Keratinocyte (primary cell): Measurements from ENCODE around the gene MFNG.

ENCODE experiments used
- EZH2 ChIP-seq: IDR thresholded peaks from one replicate; pipeline ENCODE4 v1.6.1; 2012; ENCODE audit warnings: inconsistent platforms, mild to moderate bottlenecking, low read length, moderate library complexity
- TF ChIP-seq, protein P1 (sequence below), 3 experiments: IDR thresholded peaks in 1 of 3; conservative IDR thresholded peaks in 1 of 3; optimal IDR thresholded peaks in 1 of 3; 2 replicates in 2 of 3; 3 replicates in 1 of 3; pipeline versions ENCODE3 to v1.5.1; 2011; ENCODE audit warnings: low read length in 3 of 3, mild to moderate bottlenecking in 3 of 3, moderate library complexity in 2 of 3, control low read depth in 1 of 3, inconsistent platforms in 1 of 3; ENCODE audit not compliant: insufficient read depth in 2 of 3; ENCODE audit errors: extremely low read depth in 1 of 3

DNA sequence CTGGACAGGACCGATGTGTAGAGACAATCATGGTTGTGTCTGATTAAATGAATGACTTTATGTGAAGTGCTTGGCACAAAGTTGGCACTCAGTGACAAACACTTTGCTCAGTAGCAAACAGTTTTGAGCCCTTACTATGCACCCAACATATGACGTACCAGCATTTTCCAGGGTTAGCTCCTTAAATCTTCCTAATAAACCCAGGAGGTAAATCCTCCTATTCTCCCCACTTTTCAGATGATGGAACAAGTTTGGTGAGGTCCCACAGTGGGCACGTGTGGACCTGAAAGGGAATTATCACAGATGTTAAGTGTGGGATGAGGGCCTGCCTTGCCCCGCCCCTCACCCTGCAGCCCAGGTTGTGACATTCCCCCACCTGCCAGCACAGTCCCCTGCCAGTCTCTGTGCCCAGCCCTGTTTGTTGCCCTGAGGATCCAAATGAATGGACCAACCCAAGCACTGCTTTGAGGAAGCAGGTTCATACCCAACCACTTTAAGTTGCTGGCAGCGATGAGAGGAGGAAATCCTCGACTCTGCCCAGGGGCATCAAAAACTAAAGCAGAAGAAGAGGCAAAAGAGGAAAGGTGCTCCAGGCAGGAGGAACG lies 39.7 kb upstream of the MFNG start:
- TF ChIP-seq, protein P1, sequence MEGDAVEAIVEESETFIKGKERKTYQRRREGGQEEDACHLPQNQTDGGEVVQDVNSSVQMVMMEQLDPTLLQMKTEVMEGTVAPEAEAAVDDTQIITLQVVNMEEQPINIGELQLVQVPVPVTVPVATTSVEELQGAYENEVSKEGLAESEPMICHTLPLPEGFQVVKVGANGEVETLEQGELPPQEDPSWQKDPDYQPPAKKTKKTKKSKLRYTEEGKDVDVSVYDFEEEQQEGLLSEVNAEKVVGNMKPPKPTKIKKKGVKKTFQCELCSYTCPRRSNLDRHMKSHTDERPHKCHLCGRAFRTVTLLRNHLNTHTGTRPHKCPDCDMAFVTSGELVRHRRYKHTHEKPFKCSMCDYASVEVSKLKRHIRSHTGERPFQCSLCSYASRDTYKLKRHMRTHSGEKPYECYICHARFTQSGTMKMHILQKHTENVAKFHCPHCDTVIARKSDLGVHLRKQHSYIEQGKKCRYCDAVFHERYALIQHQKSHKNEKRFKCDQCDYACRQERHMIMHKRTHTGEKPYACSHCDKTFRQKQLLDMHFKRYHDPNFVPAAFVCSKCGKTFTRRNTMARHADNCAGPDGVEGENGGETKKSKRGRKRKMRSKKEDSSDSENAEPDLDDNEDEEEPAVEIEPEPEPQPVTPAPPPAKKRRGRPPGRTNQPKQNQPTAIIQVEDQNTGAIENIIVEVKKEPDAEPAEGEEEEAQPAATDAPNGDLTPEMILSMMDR (optimal IDR thresholded peaks at IDR 0.05 in 1 of 3, IDR thresholded peaks at IDR 0.05 in 1 of 3, conservative IDR thresholded peaks at IDR 0.05 in 1 of 3; ENCODE audit: extremely low read depth in 1 of 3, insufficient read depth in 2 of 3, low read length in 3 of 3): no peak
- no peak for TF ChIP-seq EZH2
